Measurements from ENCODE around the gene ZBTB16. TPM values are rescaled to one million over a fixed set of nuclear protein-coding genes. Genes with fewer than 3 reads are reported as not detected.

ZBTB16 gene
- total RNA-seq, 4 donors from 2014 or later, result 10.4 to 137 (median 18.8) TPM

DNA sequence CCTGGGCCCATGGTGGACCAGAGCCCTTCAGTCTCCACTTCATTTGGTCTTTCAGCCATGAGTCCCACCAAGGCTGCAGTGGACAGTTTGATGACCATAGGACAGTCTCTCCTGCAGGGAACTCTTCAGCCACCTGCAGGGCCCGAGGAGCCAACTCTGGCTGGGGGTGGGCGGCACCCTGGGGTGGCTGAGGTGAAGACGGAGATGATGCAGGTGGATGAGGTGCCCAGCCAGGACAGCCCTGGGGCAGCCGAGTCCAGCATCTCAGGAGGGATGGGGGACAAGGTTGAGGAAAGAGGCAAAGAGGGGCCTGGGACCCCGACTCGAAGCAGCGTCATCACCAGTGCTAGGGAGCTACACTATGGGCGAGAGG, 4.3 kb downstream of the ZBTB16 start:
- Histone ChIP-seq H3K27ac (peak overlapping the region in 3 of 4 donors; percentile 95 to 97 (median 96)), H3K4me1 (peaks cover 12 to 95% (median 14%) of the 10 kb centered on the region in 3 donors), H3K4me3 (peak overlapping the region in 3 of 4 donors; percentile 68 to 96 (median 95)), H3K9me3 (no peaks in the 10 kb centered on the region), H3K36me3 (peaks cover 12 to 66% (median 19%) of the 10 kb centered on the region in 3 donors), H3K27me3 (peaks cover 0 to 44% (median 0%) of the 10 kb centered on the region in 4 donors)
- TF ChIP-seq POLR2A (IDR thresholded peaks at IDR 0.05) (no peak), CTCF (IDR thresholded peaks at IDR 0.05) (no peak)
- intact Hi-C loops (cut with DNase I), result loop anchor here (5.0 to 10.0 kb wide), 2 partner anchors 131 to 188 kb away; no protein-coding TSS in a partner anchor
- 85 to 100% methylated on average over 2 to 5 of the region's 8 CpGs for WGBS, 2 donors
- DNase-seq, result no peak

DNA sequence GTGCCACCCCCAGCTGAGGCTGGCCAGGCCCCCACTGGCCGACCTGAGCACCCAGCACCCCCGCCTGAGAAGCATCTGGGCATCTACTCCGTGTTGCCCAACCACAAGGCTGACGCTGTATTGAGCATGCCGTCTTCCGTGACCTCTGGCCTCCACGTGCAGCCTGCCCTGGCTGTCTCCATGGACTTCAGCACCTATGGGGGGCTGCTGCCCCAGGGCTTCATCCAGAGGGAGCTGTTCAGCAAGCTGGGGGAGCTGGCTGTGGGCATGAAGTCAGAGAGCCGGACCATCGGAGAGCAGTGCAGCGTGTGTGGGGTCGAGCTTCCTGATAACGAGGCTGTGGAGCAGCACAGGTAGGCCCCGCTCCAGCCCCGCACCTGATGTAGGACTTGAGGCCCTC, 4.7 kb downstream of the ZBTB16 start:
- peaks cover 12 to 70% (median 19%) of the 10 kb centered on the region in 3 donors for H3K36me3 ChIP-seq
- TF ChIP-seq POLR2A (IDR thresholded peaks at IDR 0.05) (no peak), CTCF (IDR thresholded peaks at IDR 0.05) (no peak)
- H3K27me3 ChIP-seq, result peaks cover 0 to 40% (median 0%) of the 10 kb centered on the region in 4 donors
- DNase-seq, result no peak
- peak overlapping the region in 3 of 4 donors; percentile 29 to 97 (median 95) for H3K27ac ChIP-seq
- H3K4me1 ChIP-seq, result peaks cover 12 to 95% (median 12%) of the 10 kb centered on the region in 3 donors
- H3K4me3 ChIP-seq, result peak overlapping the region in 3 of 4 donors; percentile 68 to 96 (median 95)
- no peaks in the 10 kb centered on the region for H3K9me3 ChIP-seq
- 58 to 92% methylated on average over 2 to 9 of the region's 14 CpGs for WGBS, 2 donors
- intact Hi-C loops (cut with DNase I), result loop anchor here (5.0 to 10.0 kb wide), 2 partner anchors 131 to 188 kb away; no protein-coding TSS in a partner anchor

- H3K4me3 ChIP-seq, result peak overlapping the region in 3 of 4 donors; percentile 68 to 96 (median 95)
- intact Hi-C loops (cut with DNase I), result loop anchor here (10.0 kb wide), 1 partner anchor 130 kb away; no protein-coding TSS in a partner anchor
- H3K36me3 ChIP-seq, result peaks cover 12 to 77% (median 19%) of the 10 kb centered on the region in 3 donors
Observed at GRCh38 chr11:114065094-114065493, 5.6 kb downstream of the ZBTB16 start.

DNA sequence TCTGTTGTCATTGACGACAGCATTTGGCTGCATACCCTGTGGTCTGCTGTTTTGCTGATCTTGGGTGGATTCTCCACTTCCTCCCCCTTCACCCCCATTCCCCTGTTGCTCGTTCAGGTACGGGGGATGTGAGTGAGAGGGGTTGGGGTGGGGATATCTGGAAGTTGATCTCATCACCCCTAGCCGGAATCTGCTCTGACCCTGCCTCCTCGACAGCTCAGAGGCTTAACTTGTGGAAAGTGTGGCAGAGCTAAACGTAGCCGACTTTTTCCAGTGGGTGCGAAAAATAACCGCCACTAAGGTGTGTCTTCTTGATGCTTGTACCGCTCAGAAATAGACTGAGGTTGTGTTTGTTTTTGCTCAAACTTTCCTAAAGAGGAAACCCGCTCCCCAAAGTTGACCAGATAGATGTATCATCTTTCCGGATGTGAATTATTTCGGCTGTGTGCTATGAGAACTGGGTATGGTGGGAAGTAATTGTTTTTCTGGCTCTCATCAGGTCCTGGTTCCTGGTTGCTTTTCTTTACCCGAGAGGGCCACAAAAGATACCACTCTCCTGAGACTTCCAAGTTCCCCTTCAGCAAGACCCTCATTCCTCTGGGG, 6.6 kb downstream of the ZBTB16 start:
- H3K4me1 ChIP-seq, result peaks cover 12 to 93% (median 15%) of the 10 kb centered on the region in 3 donors
- peak overlapping the region in 1 of 4 donors; percentile 95 for H3K27ac ChIP-seq
- intact Hi-C loops (cut with DNase I), result loop anchor here (10.0 kb wide), 1 partner anchor 129 kb away; no protein-coding TSS in a partner anchor
- WGBS, 2 donors, result 77 to 79% methylated on average over 12 to 14 of the region's 14 CpGs
- peaks cover 0 to 21% (median 0%) of the 10 kb centered on the region in 4 donors for H3K27me3 ChIP-seq
- DNase-seq, result no peak
- TF ChIP-seq POLR2A (IDR thresholded peaks at IDR 0.05) (no peak), CTCF (IDR thresholded peaks at IDR 0.05) (no peak)
- peaks cover 12 to 87% (median 19%) of the 10 kb centered on the region in 3 donors for H3K36me3 ChIP-seq
- peak overlapping the region in 3 of 4 donors; percentile 68 to 96 (median 95) for H3K4me3 ChIP-seq
- no peaks in the 10 kb centered on the region for H3K9me3 ChIP-seq

More at GRCh38 chr11:114065094-114065493, 5.6 kb downstream of the ZBTB16 start:
- no peak for TF ChIP-seq POLR2A (IDR thresholded peaks at IDR 0.05)
- TF ChIP-seq CTCF (IDR thresholded peaks at IDR 0.05), result no peak
- H3K27me3 ChIP-seq, result peaks cover 0 to 31% (median 0%) of the 10 kb centered on the region in 4 donors
- H3K4me1 ChIP-seq, result peaks cover 12 to 93% (median 12%) of the 10 kb centered on the region in 3 donors
- no peak for DNase-seq
- H3K27ac ChIP-seq, result peak overlapping the region in 1 of 4 donors; percentile 95
- 80 to 81% methylated on average over 3 to 4 of the region's 4 CpGs for whole genome bisulfite sequencing, 2 donors
- H3K9me3 ChIP-seq, result no peaks in the 10 kb centered on the region

DNA sequence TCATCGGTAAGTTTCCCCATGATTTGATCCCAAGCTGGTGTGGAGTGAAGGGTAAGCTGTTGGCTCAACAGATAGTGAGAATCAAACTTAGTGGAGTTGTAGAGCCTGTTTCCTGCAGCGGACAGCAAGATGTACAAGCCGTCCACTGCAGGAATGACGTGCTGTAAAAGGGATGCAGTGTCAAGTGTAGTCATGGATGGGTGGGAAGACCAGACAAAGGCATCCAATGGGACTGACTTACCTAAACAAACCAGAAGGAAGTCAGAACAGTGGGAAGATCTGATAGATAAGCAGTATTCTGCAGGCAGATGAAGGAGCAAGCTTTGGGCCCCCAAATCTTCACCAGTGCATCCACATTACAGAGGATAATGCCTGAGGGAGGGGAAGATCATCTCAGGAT, 8.8 kb downstream of the ZBTB16 start:
- peaks cover 12 to 91% (median 17%) of the 10 kb centered on the region in 3 donors for H3K36me3 ChIP-seq
- peak overlapping the region in 3 of 4 donors; percentile 2 to 96 (median 40) for H3K4me3 ChIP-seq
- TF ChIP-seq CTCF (IDR thresholded peaks at IDR 0.05) (no peak), POLR2A (IDR thresholded peaks at IDR 0.05) (no peak)
- H3K27me3 ChIP-seq, result no peaks in the 10 kb centered on the region
- DNase-seq, result no peak
- peaks cover 14 to 89% (median 20%) of the 10 kb centered on the region in 3 donors for H3K4me1 ChIP-seq
- no peak overlapping the region for H3K27ac ChIP-seq
- no peaks in the 10 kb centered on the region for H3K9me3 ChIP-seq
- intact Hi-C loops (cut with DNase I), result loop anchor here (10.0 kb wide), 1 partner anchor 126 kb away; no protein-coding TSS in a partner anchor
- 85 to 86% methylated on average over 4 of the region's 4 CpGs for WGBS, 2 donors

Measured in esophagus squamous epithelium (tissue), 5 donors.